ENCODE measurements around the gene COPS8.

COPS8 gene

DNA sequence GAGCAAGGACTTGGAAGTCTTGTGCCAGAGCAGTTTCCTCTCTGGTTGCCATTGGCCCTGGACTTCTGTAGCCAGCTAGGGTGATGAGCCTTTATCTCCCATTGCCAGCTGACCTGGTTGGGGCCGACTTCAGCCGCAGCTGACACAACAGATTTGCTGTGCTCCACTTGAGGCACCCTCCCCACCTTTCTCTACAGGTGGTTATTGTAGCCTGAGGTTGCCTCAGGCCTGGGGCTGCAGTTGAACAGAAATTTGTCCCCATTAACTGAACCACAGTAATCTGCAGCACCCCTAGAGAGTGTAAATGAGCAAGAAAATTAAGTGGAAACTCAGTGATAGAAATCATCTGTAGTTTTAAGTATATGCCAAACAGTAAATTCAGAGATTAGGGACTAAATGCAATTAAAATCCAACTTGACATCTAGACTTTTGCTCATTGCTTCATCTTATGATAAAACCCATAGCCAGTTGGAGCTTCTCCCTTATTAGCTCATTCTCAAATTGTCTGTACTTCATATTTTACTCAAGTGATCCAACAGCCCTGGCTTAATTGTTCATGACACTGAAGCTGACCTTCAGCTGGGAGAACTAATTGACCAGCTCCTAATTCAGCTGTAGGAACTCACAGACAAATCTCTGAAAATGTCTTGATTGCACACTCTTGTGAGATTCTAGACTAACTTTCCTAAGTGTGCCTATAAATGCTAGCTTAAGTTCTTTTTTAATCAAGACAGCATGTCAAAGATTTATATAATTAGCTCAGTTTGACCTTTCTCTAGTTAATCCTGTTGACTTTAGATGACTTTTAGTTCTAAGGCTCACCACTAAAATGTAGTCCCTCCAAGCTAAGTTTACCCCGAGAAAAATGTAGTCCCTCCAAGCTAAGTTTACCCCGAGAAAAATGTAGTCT lies 48.9 kb downstream of the COPS8 start:
- DNase-seq, result no peak

- DNase-seq, result no peak
Measured at GRCh38 chr2:237136824-237137223, 51.1 kb downstream of the COPS8 start.

DNA sequence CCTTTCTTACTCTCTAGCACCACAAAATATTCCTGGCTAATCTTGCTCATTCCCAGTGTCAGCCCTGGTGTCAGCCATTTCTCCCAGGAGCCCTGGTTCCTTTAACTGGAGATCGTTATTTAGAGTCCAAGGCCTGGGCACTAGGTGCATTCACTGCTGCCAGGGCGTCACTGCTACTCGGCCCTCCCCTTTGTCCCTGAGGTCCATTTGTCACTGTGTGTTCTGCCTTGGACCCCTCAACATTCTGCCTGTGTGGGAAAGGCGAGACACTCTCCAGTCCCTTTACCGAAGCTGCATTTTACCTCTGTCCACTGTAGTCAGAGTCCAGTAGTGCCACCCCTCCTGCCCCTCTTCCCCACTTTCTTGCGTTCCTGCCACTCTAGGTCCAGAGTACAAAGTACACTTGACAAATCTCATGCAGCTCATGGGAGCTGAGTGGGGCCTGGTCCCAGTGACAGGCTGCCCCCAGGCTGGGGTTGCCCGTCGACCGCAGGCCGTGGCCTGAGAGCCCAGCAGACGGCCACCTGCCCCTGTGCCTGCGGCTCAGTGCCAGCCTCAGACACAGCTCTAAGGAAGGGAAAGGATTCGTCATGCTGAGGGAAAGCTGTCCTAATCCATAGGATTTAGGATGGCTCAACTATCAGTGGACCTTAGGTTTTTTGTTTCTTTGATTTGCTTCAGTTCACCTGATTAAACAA lies 52.1 kb downstream of the COPS8 start:
- DNase-seq, result no peak

- DNase-seq, result no peak
Measured at GRCh38 chr2:237139123-237139675, 53.5 kb downstream of the COPS8 start.

DNA sequence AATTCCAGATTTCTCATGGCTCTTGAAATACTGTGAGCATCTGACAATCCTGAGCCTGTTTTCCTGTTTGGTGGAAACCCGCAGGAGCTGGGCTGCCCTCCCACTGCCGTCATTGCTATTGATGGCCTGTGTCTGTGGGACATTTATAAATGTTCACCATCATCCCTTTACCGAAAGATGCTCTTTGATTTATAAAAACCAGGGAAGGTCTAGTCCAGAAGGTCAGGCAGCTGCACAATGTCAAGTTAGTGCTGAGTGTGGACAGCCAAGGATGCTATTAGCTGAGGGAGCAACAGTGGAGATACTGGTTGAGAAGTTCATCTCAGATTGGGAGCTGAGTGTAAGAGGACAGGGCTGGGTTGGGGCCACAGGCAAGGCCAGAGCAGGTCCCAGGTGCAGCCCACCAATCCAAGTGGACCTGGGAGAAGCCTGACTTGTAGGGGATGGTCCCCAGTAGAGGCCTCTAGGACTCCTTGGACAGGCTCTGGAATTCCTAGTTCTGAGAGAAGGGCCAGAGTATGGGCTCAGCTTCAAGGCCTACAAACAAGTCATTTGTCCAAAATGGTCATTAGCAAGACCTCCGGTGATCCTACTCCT lies 55.1 kb downstream of the COPS8 start:
- no peak for DNase-seq

DNA sequence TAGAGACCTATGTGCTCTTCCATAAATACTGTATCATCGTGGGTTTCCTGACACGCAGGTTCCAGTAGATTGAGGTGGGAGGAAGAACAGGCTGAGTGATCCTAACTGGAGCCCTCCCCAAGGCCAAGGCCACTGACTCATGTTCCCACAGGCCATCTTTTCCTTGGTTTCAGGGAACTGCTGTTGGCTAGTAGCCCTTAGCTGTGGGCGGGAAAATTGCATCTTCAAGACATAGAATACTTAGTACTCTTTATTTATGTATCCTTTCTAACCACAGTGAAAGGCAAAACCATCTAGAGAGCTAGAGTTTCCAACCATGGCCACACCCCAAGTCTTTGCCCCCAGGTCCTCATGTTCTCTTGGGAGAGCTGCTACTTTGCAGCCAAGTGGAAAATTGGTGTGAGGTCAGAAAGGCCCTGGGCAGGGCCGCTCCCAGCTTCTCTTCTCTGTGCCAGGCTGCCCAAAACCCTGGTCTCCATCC lies 55.9 kb downstream of the COPS8 start:
- DNase-seq, result no peak

- DNase-seq, result no peak
Measured at GRCh38 chr2:237143118-237143517, 57.4 kb downstream of the COPS8 start.

GRCh38 chr2:237143676-237144440 lies 58.2 kb downstream of the COPS8 start:
- DNase-seq, result no peak

GRCh38 chr2:237144516-237144915 lies 58.8 kb downstream of the COPS8 start:
- no peak for DNase-seq

GRCh38 chr2:237147317-237147716 lies 61.6 kb downstream of the COPS8 start:
- DNase-seq, result no peak

DNA sequence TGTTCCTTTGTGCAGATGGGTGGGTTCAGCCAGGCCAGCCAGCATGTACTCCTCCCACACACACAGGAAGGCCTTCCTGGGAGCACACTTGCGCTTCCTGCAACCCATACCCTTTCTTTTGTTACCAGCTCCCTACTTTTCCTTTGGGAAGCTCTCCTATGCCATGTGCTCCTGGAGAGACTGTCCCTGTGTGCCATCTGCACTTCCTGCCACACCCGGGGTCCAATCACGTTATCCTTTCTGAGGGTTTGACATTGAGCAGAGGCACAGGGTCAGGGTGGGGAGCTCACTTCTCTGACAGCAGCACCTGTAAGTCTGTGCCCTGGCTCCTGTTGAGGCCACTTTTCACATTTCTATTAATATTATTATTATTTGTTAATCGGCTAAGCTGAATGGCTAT lies 62.9 kb downstream of the COPS8 start:
- DNase-seq, result no peak

DNA sequence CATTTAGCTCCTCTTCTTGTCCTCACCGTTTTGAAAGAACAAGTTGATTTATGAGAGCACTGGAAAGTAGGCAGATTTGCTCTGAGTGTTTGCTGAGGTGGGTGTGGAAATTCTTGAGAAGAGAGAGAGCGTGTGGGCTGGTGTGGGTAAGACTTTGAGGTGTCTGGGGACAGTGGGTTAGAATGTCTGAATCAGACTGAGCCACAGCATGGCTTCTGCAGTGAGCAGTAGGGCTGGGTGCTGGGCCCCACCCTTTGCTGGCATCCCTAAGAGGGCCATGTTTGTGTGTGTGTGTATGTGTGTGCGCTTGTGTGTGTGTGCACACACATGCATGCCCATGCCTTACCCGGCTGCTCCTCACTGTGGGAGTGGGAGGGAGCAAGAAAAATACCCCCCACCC lies 63.7 kb downstream of the COPS8 start:
- no peak for DNase-seq

Data from left hindlimb (tissue), 1 donor.